GM21528 (cell line): ENCODE measurements around the gene AGPAT2.

Source experiments
- ATAC-seq: cut with Tn5 transposase; IDR thresholded peaks from one replicate; pipeline ENCODE4 v1.9.1; 2021; ENCODE audit warnings: mild to moderate bottlenecking, moderate library complexity; ENCODE audit not compliant: unreplicated experiment, low FRiP score

AGPAT2 gene

DNA sequence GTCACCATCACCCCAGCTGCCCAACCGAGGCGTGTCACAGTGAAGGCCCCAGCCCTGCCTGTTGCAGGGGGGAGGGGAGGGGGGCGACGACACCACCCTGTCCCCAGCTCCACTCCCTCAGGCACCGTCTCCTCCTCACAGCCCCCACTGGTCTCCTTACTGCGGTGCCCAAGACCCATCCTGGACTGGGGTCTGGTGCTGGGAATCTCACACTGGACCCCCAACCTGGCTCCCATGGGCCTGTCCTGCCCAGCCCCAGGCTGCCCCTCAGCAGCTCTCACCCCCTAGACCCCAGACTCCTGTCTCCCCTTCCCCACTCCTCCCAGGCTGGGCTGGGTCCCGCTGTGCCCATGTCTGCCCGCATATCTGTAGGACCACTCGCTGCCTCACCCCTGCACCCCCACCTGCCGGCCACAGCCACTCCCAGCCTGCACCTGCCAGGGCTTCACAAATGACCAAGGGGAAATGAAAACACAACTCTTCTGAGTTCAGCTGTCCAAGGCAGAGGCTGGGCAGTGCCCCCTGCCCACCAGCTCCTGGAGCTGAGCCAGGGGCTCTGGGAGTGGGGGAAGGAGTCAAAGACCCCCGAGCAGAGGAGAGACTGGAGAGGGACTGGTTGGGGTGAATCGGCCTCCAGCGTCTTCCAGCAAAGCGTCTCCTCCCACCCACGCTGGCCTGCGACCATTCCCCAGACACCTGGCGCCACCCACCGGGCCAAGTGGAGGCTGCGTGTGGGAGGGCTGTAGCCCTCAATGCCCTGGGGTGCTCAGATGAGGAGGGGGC is 57.2 kb downstream of the AGPAT2 start:
- ATAC-seq: no peak

DNA sequence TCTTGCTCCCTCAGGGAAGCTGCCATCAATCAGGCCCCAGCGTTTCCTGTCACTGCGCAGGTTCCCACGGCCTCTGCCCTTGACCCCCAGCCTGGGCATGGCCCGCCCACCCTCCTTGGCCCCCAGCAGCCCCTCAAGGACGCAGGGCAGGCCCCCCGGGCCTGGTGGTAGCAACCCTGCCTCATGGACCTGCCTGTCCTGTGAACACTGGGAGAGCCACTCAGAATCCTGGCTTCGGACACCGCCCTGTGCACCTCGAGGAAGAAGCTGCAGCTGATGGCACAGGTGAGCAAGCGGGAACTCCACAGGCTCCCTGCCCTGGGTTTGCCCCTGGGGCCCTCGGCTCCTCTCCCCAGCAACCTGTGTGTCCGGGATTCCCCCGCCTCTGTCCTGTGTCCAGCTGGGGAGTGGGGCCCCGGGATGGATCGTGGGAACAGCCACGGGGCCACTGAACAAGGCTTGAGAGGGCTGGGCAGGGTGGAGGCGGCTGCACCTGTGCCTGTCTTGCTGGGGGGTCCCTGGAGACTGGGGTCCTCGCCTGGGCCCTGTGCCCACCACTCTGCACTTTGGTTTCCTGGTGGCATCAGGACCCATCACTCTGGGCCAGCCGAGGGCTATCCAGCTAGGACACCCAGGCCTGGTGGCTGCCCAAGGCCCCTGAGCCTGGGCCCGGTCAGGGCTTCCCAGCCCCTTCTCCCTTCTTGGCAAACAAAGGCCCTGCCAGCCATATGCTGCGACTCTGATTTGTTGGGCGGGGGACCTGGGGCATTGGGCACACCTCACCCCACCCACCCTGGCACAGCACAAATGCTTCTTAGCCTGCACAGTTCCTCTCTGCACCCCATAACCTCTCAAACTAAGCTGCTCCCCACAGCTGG is 58.0 kb downstream of the AGPAT2 start:
- no peak for ATAC-seq

DNA sequence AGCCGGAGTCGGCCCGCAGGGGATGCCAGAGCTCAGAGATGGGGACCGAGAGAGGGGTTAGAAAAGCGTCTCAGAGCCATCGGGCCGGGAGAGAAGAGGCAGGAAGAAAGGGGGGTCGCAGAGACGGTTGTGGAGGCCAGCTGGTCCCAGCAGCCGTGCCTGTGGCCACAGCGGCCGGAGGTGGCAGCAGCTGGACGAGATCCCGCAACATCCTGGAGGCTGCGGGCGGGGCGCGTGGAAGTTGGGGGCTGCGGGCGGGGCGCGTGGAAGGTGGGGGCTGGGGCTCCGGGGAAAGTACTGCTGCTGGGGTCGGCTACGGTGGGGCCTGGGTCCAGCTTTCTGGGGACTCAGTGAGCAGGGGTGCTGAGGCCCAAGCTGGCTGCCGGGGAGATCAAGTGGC is 59.0 kb downstream of the AGPAT2 start:
- ATAC-seq: no peak

DNA sequence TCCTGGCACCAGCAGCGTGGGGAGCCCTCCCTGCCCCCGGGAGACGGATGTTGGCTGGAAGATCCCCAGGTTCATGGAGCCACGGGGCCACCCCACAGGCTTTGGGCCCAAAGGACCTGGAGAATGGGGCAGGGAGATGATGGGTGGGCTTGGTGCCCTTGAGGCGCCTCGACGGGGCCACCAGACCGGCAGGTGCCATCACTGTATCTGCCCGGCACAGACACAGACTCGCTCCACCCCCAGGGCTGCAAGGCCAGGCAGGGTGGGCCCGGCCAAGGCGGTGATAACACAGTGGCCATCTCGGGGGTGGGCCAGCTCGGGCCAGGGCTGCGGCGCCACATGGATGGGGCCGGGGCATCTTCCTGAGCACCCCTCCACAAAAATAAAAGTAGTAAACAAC is 59.6 kb downstream of the AGPAT2 start:
- ATAC-seq: no peak

DNA sequence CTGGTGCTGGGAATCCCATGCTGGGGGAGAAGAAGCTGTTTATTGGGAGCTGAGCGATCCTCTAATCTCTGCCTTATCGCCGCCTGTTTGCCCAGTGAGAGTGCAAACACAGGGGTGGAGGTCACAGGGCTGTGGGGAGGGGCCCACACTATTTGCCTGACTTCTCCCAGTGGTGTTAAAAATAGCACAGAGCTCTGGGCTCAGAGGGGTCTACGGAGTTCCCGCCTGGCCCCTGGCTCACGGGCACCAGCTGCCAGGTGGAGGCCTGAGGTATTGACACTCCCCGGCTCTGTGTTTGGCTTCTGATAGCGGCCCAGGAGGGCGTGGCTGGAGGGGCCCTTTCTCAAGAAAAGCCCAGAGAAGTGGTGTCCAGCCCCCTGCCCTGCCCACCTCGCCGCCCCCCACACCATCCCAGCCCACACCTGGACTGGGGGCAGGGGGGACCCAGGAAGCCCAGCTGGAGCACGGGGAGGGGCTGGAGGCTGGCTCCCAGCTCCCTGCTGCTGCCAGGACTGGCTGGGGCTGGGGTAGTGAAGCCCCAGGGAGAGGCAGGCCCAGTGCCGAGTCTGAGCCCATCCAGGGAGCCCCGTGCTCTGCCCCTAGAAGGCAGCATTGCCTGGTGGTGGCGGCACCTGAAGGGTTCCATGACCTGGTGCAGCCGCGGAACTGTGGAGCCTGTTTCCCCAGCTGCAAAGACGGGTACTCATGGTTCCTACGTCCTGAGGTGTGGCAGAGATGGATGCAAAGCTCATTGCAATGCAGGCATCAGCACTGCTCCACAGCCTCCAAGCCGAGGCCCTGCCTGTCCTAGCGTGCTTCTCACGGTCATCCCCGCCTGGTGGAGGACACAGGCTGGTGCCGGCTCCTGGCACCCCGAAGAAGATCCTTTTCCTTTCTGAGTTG is 60.3 kb downstream of the AGPAT2 start:
- ATAC-seq: no peak

DNA sequence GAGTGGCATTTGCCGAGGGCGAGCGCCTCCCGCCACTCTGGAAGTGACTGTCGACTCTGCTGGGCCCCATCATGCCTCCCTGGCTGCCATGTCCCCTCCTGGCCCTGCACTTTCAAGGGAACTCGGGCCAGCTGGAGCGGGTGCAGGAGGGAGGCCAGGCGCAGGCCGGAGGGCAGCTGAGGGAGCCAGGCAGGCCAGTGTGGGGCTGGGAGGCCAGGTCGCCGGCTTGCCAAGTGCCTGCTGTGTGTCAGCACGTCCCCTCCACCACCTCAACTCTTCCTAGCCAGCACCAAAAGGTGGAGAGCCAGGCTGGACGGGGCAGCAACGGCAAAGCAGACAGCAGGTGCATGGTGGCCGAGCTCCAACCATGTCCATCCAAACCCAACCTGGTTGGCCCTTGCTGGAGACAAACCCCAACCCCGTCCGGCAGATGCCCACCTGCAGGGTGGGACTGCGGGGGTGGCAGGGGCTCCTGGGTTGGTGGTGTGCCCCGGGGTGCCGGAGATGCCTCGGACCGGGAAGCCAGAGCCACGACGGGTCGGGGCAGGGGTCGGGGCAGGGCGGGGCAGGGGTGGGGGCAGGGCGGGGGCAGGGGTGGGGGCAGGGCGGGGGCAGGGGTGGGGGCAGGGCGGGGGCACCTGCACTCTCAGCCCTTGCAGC is 61.1 kb downstream of the AGPAT2 start:
- ATAC-seq: no peak

DNA sequence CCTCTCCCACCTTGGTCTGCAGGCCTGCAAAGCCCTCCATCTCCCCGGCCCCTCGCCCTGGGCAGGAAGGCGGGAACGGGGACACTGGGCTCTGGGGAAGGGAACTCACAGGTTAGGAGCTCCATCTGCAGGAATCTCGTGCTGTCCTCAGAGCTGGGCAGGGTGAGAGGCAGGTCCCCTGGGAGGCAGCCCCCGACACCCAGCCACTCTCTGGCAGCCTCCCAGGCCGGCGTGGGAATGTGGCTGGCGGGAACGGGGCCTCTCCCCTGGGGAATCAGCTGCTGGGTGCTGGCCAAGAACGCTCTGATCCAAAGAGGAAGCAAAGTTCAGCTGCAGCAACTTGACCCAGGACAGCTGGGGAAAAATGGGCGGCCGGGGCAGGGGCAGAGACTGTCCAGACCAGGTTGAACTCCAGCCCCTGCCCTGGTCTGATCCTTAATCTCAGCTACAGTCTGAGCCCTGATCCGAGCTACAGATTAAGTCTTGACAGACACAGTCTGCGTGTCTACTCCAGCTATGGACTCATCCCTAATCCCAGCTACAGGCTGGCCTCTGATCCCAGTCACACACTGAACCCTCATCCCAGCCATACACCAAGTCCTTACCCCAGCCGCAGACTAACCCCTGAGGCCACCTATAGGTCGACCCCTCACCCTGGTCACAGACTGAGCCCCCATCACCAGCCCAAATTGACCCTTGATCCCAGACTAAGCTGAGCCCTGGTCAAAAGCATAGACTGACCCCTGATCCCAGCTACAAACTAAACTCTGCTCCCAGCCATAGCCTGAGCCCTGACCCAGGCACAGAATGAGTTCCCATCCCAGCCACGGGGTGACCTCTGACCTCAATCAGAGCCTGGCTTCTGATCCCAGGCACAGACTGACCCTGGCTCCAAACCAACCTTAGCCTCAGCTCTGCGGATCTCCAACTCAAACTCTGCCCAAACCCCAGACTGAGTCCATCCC is 61.9 kb downstream of the AGPAT2 start:
- no peak for ATAC-seq

DNA sequence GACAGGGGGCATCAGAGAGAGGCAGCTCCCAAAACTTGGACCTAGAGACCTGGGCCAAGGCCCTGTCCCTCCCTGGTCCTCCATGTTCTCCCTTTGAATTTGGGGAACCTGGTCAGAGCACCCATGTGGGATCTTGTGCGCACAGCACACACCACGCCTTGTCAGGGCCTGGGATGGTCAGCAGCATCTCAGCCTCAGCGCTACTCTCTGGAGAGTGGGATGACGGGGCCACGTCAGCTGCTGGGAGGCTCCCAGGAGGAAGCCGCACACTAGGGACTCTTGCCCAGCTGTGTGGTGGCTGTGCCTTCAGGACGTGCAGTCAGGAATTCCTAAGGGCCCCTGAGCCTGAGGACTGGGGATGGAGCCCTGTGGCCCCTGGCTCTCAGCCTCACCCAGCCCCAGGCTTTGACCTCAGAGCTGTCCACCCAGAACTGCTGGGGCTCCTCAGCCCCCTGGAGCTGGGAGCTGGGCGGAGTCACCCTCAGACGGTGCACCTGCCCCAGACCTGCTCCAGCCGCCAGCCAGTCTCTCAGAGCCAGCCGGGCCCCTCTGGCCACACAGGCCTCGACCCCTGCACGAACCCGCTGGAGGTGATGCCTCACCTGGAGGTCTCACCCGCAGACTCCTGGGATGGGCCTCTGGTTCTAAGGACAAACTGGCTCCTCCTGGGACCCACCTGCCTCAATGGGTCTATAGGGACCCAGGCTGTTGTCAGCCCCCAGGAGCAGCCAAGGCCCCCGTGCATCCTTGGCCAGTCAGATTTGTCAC is 62.9 kb downstream of the AGPAT2 start:
- ATAC-seq: no peak

DNA sequence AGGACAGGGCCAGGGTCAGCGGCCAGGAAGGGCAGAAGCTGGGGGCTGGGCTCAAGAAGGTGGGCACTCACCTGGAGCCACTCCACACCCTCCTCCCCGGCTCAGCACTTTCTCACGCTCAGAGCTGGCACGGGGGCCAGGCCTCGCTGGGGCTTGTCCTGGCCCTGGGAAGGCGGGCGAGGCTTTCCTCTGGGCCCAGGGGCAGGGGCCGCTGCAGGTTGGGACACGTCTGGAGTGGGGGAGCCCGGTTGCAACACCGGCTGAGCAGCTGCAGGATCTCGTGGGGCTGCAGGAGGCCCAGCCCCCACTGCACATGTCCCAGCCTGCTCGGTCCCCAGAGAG is 63.4 kb downstream of the AGPAT2 start:
- ATAC-seq: no peak
